PFSK-1 (cell line): ENCODE data around the gene CDKN2AIPNL.

Source experiments
- FOXP2 ChIP-seq: optimal IDR thresholded peaks from 2 replicates; pipeline ENCODE3; 2011; ENCODE audit warnings: borderline replicate concordance, control low read depth, inconsistent platforms; ENCODE audit not compliant: insufficient read depth; ENCODE audit errors: extremely low read length, extremely low read depth
- TAF1 ChIP-seq: IDR thresholded peaks from 2 replicates; pipeline ENCODE4 v1.6.1; 2012; ENCODE audit warnings: low read length, control low read depth, borderline replicate concordance; ENCODE audit not compliant: insufficient read depth
- TF ChIP-seq, protein P1 (sequence below), 2 experiments: IDR thresholded peaks; 2 replicates each; pipeline versions ENCODE4 v1.6.1 to v1.8.0; 2011 to 2012; ENCODE audit warnings: low read depth in 2 of 2, low read length in 2 of 2, control low read depth in 1 of 2, inconsistent platforms in 1 of 2, mild to moderate bottlenecking in 1 of 2, moderate library complexity in 1 of 2; ENCODE audit not compliant: insufficient read depth in 1 of 2

DNA sequence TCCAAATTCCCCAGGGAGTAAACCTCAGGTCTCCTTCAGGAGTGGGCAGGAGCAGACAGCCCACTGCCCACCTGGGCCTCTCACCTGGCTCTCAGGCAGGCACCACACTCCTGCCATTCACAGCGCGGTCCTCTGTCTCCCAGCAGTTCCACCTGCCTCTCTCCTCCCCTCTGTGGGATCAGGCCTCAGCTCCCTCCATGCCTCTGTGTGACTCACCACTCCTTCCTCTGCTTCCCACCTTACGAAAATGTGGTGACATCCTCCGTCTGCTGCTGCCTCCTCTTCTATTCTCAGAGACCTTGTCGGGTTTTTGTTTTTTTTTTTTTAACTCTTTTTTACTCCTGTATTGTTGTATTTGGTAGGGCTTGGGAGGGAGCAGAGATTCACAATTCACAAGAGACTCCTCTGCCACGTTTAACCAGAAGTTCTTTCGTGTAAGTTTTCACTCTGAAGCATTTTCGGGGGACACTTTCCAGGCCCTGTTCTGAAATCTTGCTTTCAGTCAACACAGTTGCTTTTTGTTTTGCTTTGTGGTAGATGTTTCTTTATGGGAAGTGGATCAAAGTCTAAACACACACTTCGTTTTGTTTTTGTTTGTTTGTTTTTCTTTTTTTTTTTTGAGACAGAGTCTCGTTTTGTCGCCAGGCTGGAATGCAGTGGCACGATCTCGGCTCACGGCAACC, 21.1 kb upstream of the CDKN2AIPNL start:
- TF ChIP-seq TAF1 (no peak), FOXP2 (no peak)
- TF ChIP-seq, protein P1, sequence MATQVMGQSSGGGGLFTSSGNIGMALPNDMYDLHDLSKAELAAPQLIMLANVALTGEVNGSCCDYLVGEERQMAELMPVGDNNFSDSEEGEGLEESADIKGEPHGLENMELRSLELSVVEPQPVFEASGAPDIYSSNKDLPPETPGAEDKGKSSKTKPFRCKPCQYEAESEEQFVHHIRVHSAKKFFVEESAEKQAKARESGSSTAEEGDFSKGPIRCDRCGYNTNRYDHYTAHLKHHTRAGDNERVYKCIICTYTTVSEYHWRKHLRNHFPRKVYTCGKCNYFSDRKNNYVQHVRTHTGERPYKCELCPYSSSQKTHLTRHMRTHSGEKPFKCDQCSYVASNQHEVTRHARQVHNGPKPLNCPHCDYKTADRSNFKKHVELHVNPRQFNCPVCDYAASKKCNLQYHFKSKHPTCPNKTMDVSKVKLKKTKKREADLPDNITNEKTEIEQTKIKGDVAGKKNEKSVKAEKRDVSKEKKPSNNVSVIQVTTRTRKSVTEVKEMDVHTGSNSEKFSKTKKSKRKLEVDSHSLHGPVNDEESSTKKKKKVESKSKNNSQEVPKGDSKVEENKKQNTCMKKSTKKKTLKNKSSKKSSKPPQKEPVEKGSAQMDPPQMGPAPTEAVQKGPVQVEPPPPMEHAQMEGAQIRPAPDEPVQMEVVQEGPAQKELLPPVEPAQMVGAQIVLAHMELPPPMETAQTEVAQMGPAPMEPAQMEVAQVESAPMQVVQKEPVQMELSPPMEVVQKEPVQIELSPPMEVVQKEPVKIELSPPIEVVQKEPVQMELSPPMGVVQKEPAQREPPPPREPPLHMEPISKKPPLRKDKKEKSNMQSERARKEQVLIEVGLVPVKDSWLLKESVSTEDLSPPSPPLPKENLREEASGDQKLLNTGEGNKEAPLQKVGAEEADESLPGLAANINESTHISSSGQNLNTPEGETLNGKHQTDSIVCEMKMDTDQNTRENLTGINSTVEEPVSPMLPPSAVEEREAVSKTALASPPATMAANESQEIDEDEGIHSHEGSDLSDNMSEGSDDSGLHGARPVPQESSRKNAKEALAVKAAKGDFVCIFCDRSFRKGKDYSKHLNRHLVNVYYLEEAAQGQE (IDR thresholded peaks at IDR 0.05; ENCODE audit: insufficient read depth in 1 of 2, low read depth in 2 of 2, low read length in 2 of 2), result no peak
